GM06990 (cell line): ENCODE measurements around the gene MSN.
"Not testable (repeated sequence)": the region's sequence is repeated elsewhere in the genome, so short reads cannot be mapped to it uniquely, and the experiment has no call there.

Experiments
- DNase-seq: peaks from one replicate; pipeline ENCODE4 v3.0.0-alpha.2; 2011; ENCODE audit not compliant: insufficient read length; ENCODE audit errors: extremely low read depth
- H3K27me3 ChIP-seq: replicated peaks from 2 replicates; pipeline ENCODE4 v1.6.0; 2011; ENCODE audit warnings: low read length; ENCODE audit not compliant: control insufficient read depth, insufficient read depth
- H3K36me3 ChIP-seq: 2 replicates; pipeline ENCODE4 v1.5.1; 2011; ENCODE audit warnings: low read length; ENCODE audit not compliant: control insufficient read depth, insufficient read depth
- H3K4me3 ChIP-seq: replicated peaks from 2 replicates; pipeline ENCODE4 v1.5.1; 2011; ENCODE audit warnings: low read depth, mild to moderate bottlenecking, control low read depth, low read length
- CTCF ChIP-seq: IDR thresholded peaks from 2 replicates; pipeline ENCODE4 v1.5.1; 2011; ENCODE audit warnings: low read length, control low read depth, mild to moderate bottlenecking, inconsistent platforms; ENCODE audit not compliant: insufficient read depth, poor library complexity, severe bottlenecking

Gene MSN

GRCh38 chrX:65757943-65758342 lies 90.5 kb downstream of the MSN start:
- Histone ChIP-seq H3K27me3 (no peaks in the 10 kb centered on the region), H3K4me3 (no peak overlapping the region), H3K36me3 (no peaks in the 10 kb centered on the region)
- TF ChIP-seq CTCF: no peak
- no peak for DNase-seq

- no peaks in the 10 kb centered on the region for H3K27me3 ChIP-seq
- no peaks in the 10 kb centered on the region for H3K36me3 ChIP-seq
- no peak for DNase-seq
- H3K4me3 ChIP-seq: no peak overlapping the region
- no peak for TF ChIP-seq CTCF
Observed at GRCh38 chrX:65758505-65758904, 91.1 kb downstream of the MSN start.

DNA sequence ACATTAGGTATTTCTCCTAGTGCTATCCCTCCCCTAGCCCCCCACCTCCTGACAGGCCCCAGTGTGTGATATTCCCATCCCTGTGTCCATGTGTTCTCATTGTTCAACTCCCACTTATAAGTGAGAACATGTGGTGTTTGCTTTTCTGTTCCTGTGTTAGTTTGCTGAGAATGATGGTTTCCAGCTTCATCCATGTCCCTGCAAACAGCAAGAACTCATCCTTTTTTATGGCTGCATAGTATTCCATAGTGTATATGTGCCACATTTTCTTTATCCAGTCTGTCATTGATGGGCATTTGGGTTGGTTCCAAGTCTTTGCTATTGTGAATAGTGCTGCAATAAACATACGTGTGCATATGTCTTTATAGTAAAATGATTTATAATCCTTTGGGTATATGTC lies 92.1 kb downstream of the MSN start:
- H3K4me3 ChIP-seq, H3K36me3 ChIP-seq, DNase-seq, H3K27me3 ChIP-seq: not testable (repeated sequence)

DNA sequence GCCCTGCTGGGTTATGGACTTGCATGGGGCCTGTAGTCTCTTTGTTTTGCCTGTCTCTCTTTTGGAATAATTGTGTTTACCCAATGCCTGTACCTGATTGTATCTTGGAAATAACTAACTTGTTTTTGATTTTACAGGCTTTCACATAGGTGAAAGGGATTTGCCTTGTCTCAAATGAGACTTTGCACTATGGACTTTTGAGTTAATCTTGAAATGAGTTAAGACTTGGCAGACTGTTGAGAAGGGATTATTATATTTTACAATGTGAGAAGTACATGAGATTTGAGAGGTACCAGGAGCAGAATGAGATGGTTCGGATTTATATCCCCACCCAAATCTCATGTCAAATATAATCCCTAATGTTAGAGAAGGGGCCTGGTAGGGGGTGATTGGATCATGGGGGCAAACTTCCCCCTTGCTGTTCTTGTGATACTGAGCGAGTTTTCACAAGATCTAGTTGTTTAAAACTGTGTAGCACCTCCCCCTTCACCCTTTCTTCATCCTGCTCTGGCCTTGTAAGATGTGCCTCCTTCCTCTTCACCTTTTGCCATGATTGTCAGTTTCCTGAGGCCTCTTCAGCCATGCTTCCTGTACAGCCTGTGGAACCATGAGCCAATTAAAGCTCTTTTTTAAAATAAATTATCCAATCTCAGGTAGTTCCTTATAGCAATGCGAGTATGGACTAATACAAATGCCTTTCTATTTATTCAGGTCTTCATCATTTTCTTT lies 102.3 kb downstream of the MSN start:
- no peak for DNase-seq
- no peak overlapping the region for H3K4me3 ChIP-seq
- H3K36me3 ChIP-seq: no peaks in the 10 kb centered on the region
- no peaks in the 10 kb centered on the region for H3K27me3 ChIP-seq
- TF ChIP-seq CTCF: no peak

DNA sequence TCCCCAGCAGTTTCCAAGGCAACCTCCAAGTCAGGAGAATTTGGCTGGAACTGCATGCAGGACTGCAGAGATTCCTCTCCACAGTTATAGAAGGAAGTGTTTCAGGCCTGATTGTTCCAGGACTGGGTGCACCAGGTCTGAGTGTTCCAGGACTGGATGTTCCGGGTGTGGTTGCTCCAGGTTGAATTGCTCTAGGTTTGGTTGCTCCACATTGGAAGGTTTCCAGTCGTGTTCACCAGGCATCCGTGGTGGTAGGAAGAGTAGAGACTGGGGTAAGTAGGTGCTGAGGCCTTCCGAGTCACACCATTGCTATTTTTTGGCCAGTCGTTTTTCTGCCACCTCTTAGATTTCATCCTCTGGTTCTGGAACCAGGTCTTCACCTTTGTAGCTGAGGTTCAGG lies 105.4 kb downstream of the MSN start:
- TF ChIP-seq CTCF: no peak
- no peak overlapping the region for H3K4me3 ChIP-seq
- DNase-seq: no peak
- H3K36me3 ChIP-seq: no peaks in the 10 kb centered on the region
- H3K27me3 ChIP-seq: no peaks in the 10 kb centered on the region

DNA sequence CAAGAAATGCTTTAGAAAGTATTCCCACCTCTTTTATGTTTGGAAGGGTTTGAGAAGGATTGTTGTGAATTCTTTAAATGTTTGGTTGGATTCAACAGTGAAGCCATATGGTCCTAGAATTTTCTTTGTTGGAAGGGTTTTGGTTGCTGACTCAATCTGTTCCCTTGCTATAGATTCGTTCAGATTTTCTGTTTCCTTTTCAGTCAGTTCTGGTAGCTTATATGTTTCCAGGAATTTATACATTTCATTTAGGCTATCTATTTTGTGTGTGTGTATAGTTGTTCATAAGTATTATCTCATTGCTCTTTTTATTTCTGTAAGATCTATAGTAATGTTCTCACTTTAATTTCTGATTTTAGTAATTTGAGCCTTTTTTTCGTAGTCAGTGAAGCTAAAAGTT lies 114.4 kb downstream of the MSN start:
- no peak for TF ChIP-seq CTCF
- Histone ChIP-seq H3K36me3 (no peaks in the 10 kb centered on the region), H3K27me3 (no peaks in the 10 kb centered on the region), H3K4me3 (no peak overlapping the region)
- DNase-seq: no peak
